Caco-2 (cell line): ENCODE measurements around the gene NTRK1. TPM values are rescaled to one million over a fixed set of nuclear protein-coding genes. Genes with fewer than 3 reads are reported as not detected.

Experiments used
- BruUV-seq: library from RNA; stranded (reverse); fragments of 400-500 nt; replicated peaks from 2 replicates; lab custom pipeline; 2021; lab: Mats Ljungman, UMichigan
- CTCF ChIA-PET: fragments of 300-600 bp; sonication (Branson Sonifier 250); formaldehyde crosslinking; loops from one replicate; lab custom pipeline; 2022; ENCODE audit warnings: antibody characterized with exemption; lab: Charles Lee
- POLR2A ChIA-PET: fragments of 300-600 bp; sonication (Branson Sonifier 250); formaldehyde crosslinking; loops from one replicate; lab custom pipeline; 2022; ENCODE audit warnings: antibody characterized with exemption; lab: Charles Lee
- DNase-seq, 2 experiments: peaks; one replicate each; pipeline versions ENCODE4 v3.0.0 to v3.0.0-alpha.2; 2020 to 2022
- H3K27me3 ChIP-seq: replicated peaks from 2 replicates; pipeline ENCODE4 v1.6.0; 2011; ENCODE audit warnings: low read length; ENCODE audit not compliant: control insufficient read depth, insufficient read depth
- H3K36me3 ChIP-seq: 2 replicates; pipeline ENCODE4 v1.5.1; 2011; ENCODE audit warnings: low read length; ENCODE audit not compliant: control insufficient read depth, insufficient read depth
- H3K4me1 ChIP-seq: fragments of 250-450 bp; sonication (Bioruptor Pico); 2 replicates; pipeline ENCODE4 v1.5.1; 2020; ENCODE audit warnings: mild to moderate bottlenecking
- H3K4me3 ChIP-seq: 2 replicates; pipeline ENCODE4 v1.5.1; 2011; ENCODE audit warnings: low read depth, mild to moderate bottlenecking, control low read depth, low read length
- H3K9me3 ChIP-seq: fragments of 250-450 bp; sonication (Bioruptor Pico); 2 replicates; pipeline ENCODE4 v1.5.1; 2020; ENCODE audit warnings: mild to moderate bottlenecking, moderate library complexity
- H3K27ac Mint-ChIP-seq: one replicate; pipeline ENCODE4 v1.8.0; 2022; ENCODE audit warnings: mixed read lengths; ENCODE audit not compliant: unreplicated experiment
- H3K27me3 Mint-ChIP-seq: one replicate; pipeline ENCODE4 v1.8.0; 2022; ENCODE audit warnings: mixed read lengths; ENCODE audit not compliant: insufficient read depth, unreplicated experiment
- H3K36me3 Mint-ChIP-seq: one replicate; pipeline ENCODE4 v1.8.0; 2022; ENCODE audit warnings: mild to moderate bottlenecking, mixed read lengths; ENCODE audit not compliant: insufficient read depth, unreplicated experiment
- H3K4me1 Mint-ChIP-seq: one replicate; pipeline ENCODE4 v1.8.0; 2022; ENCODE audit warnings: low read depth, mixed read lengths; ENCODE audit not compliant: unreplicated experiment
- H3K4me3 Mint-ChIP-seq: one replicate; pipeline ENCODE4 v1.8.0; 2022; ENCODE audit warnings: mild to moderate bottlenecking, moderate library complexity, mixed read lengths; ENCODE audit not compliant: unreplicated experiment
- H3K9me3 Mint-ChIP-seq: one replicate; pipeline ENCODE4 v1.8.0; 2022; ENCODE audit warnings: mixed read lengths; ENCODE audit not compliant: unreplicated experiment
- CTCF ChIP-seq, 2 experiments: fragments of 200-600 bp in 1 of 2; IDR thresholded peaks; 1 replicate in 1 of 2; 2 replicates in 1 of 2; pipeline versions ENCODE4 v1.5.1 to v1.8.0; 2011 to 2022; ENCODE audit warnings: antibody characterized with exemption in 1 of 2, control low read depth in 1 of 2, inconsistent platforms in 1 of 2, low read depth in 1 of 2, low read length in 1 of 2, mild to moderate bottlenecking in 1 of 2, moderate library complexity in 1 of 2; ENCODE audit not compliant: insufficient read depth in 1 of 2, severe bottlenecking in 1 of 2, unreplicated experiment in 1 of 2
- intact Hi-C: fragments of 100-400 bp; cut with micrococcal nuclease; formaldehyde crosslinking; loops from one replicate; pipeline ENCODE4 v1.10.0; 2022; ENCODE audit not compliant: unreplicated experiment
- total RNA-seq: library from RNA; stranded (reverse); gene quantifications from 2 replicates; pipeline ENCODE4 v1.2.3, GENCODE V29; 2022

NTRK1 gene
- total RNA-seq, 1 experiment from 2014 or later = not detected

GRCh38 chr1:156909671-156910070 is 49.0 kb downstream of the NTRK1 start:
- no TSS peak for BruUV-seq
- Histone ChIP-seq H3K27me3 (no peaks in the 10 kb centered on the region), H3K4me3 (no peak overlapping the region), H3K9me3 (no peaks in the 10 kb centered on the region), H3K36me3 (no peaks in the 10 kb centered on the region), H3K4me1 (0 out of 2 replicates have a peak, but pooled peaks cover 9% of the 10 kb centered on the region)
- Mint-ChIP-seq H3K4me1 (no peaks in the 10 kb centered on the region), H3K9me3 (no peaks in the 10 kb centered on the region), H3K4me3 (no peak overlapping the region), H3K27me3 (no peaks in the 10 kb centered on the region), H3K27ac (no peak overlapping the region), H3K36me3 (no peaks in the 10 kb centered on the region)
- intact Hi-C loops = no loop called here
- ChIA-PET POLR2A (no interaction called here), CTCF (interaction anchor here (1.1 to 1.8 kb wide), 3 partner anchors 18 to 50 kb away, joined by 3 to 10 read pairs (median 5); no protein-coding TSS in a partner anchor)
- DNase-seq = no peak
- no peak for TF ChIP-seq CTCF (IDR thresholded peaks at IDR 0.05; ENCODE audit: insufficient read depth in 1 of 2, low read depth in 1 of 2, low read length in 1 of 2, severe bottlenecking in 1 of 2, unreplicated experiment in 1 of 2)

- ChIA-PET POLR2A (no interaction called here), CTCF (interaction anchor here (1.6 to 1.8 kb wide), 2 partner anchors 17 to 21 kb away, joined by 5 to 10 read pairs; no protein-coding TSS in a partner anchor)
- Histone ChIP-seq H3K4me1 (0 out of 2 replicates have a peak, but pooled peaks cover 9% of the 10 kb centered on the region), H3K36me3 (no peaks in the 10 kb centered on the region), H3K4me3 (no peak overlapping the region), H3K27me3 (no peaks in the 10 kb centered on the region), H3K9me3 (no peaks in the 10 kb centered on the region)
- peak; percentile 70 to 91 for TF ChIP-seq CTCF (IDR thresholded peaks at IDR 0.05; ENCODE audit: insufficient read depth in 1 of 2, low read depth in 1 of 2, low read length in 1 of 2, severe bottlenecking in 1 of 2, unreplicated experiment in 1 of 2)
- DNase-seq = peak in 1 of 2 experiments; percentile 67
- Mint-ChIP-seq H3K4me1 (no peaks in the 10 kb centered on the region), H3K4me3 (no peak overlapping the region), H3K9me3 (no peaks in the 10 kb centered on the region), H3K27me3 (no peaks in the 10 kb centered on the region), H3K36me3 (no peaks in the 10 kb centered on the region), H3K27ac (no peak overlapping the region)
- BruUV-seq = no TSS peak
- intact Hi-C loops = no loop called here
Measured at GRCh38 chr1:156910309-156910782, 49.7 kb downstream of the NTRK1 start.

- DNase-seq = no peak
- no peaks in the 10 kb centered on the region for H3K36me3 Mint-ChIP-seq
- no TSS peak for BruUV-seq
- no peak overlapping the region for H3K4me3 ChIP-seq
- no peaks in the 10 kb centered on the region for H3K4me1 Mint-ChIP-seq
- H3K27ac Mint-ChIP-seq = no peak overlapping the region
- H3K27me3 Mint-ChIP-seq = no peaks in the 10 kb centered on the region
- no peak overlapping the region for H3K4me3 Mint-ChIP-seq
- no peak for TF ChIP-seq CTCF (IDR thresholded peaks at IDR 0.05; ENCODE audit: insufficient read depth in 1 of 2, low read depth in 1 of 2, low read length in 1 of 2, severe bottlenecking in 1 of 2, unreplicated experiment in 1 of 2)
- H3K9me3 ChIP-seq = no peaks in the 10 kb centered on the region
- intact Hi-C loops = no loop called here
- H3K4me1 ChIP-seq = 0 out of 2 replicates have a peak, but pooled peaks cover 9% of the 10 kb centered on the region
- ChIA-PET POLR2A (no interaction called here), CTCF (interaction anchor here (1.0 to 1.3 kb wide), 2 partner anchors 11 to 16 kb away, joined by 3 read pairs; no protein-coding TSS in a partner anchor)
- H3K9me3 Mint-ChIP-seq = no peaks in the 10 kb centered on the region
- H3K27me3 ChIP-seq = no peaks in the 10 kb centered on the region
- H3K36me3 ChIP-seq = no peaks in the 10 kb centered on the region
Measured at GRCh38 chr1:156911577-156912298, 51.1 kb downstream of the NTRK1 start.
